HG03439 (cell line): ENCODE measurements around the gene TNNT1.
"Not testable (repeated sequence)": the region's sequence is repeated elsewhere in the genome, so short reads cannot be mapped to it uniquely, and the experiment has no call there.

Source experiments
- ATAC-seq: cut with Tn5 transposase; IDR thresholded peaks from one replicate; pipeline ENCODE4 v1.9.1; 2021; ENCODE audit warnings: mild to moderate bottlenecking, moderate library complexity; ENCODE audit not compliant: unreplicated experiment

TNNT1 gene

GRCh38 chr19:55171440-55171839 lies 22.4 kb upstream of the TNNT1 start:
- no peak for ATAC-seq

GRCh38 chr19:55169136-55169535 lies 20.1 kb upstream of the TNNT1 start:
- ATAC-seq = no peak

GRCh38 chr19:55166530-55167268 lies 17.7 kb upstream of the TNNT1 start, which contains the start of gene DNAAF3:
TSS of gene DNAAF3 (minus strand) at chr19:55166613. CDS start at chr19:55166413, 200 bp downstream.
- peak; percentile 75 for ATAC-seq

- ATAC-seq = peak; percentile 11
Measured at GRCh38 chr19:55165952-55166529, 17.0 kb upstream of the TNNT1 start.

GRCh38 chr19:55161571-55162322 lies 12.7 kb upstream of the TNNT1 start:
- no peak for ATAC-seq

- no peak for ATAC-seq
Measured at GRCh38 chr19:55160986-55161365, 12.0 kb upstream of the TNNT1 start.

- peak; percentile 60 for ATAC-seq
Measured at GRCh38 chr19:55160128-55160985, 11.4 kb upstream of the TNNT1 start.

- no peak for ATAC-seq
Measured at GRCh38 chr19:55158848-55159749, 10.1 kb upstream of the TNNT1 start.

GRCh38 chr19:55158423-55158822 lies 9.4 kb upstream of the TNNT1 start:
- no peak for ATAC-seq

- ATAC-seq = no peak
Measured at GRCh38 chr19:55157064-55157908, 8.3 kb upstream of the TNNT1 start, which contains the start of gene TNNI3. TSS of gene TNNI3 (minus strand) at chr19:55157732. CDS start at chr19:55157589, 143 bp downstream.

GRCh38 chr19:55156202-55157063 lies 7.4 kb upstream of the TNNT1 start:
- ATAC-seq = no peak

GRCh38 chr19:55155784-55156183 lies 6.8 kb upstream of the TNNT1 start:
- not testable (repeated sequence) for ATAC-seq

GRCh38 chr19:55153652-55154264 lies 4.8 kb upstream of the TNNT1 start:
- ATAC-seq = no peak

- ATAC-seq = no peak
Measured at GRCh38 chr19:55152017-55152416, 3.0 kb upstream of the TNNT1 start.

- ATAC-seq = no peak
Measured at GRCh38 chr19:55147545-55148251, 1.3 kb downstream of the TNNT1 start.

GRCh38 chr19:55146705-55147273 lies 2.2 kb downstream of the TNNT1 start:
- ATAC-seq = no peak
